Stimulated activated CD8-positive, alpha-beta memory T cell treated with anti-CD3 and anti-CD28 coated beads, Interleukin-4, amount 100 ng/mL, for 24 hours (primary cell): ENCODE data around the gene PGM1.

Experiments used
- DNase-seq: peaks from one replicate; pipeline ENCODE4 v3.0.0-alpha.2; 2020; ENCODE audit warnings: low read depth

PGM1 gene

DNA sequence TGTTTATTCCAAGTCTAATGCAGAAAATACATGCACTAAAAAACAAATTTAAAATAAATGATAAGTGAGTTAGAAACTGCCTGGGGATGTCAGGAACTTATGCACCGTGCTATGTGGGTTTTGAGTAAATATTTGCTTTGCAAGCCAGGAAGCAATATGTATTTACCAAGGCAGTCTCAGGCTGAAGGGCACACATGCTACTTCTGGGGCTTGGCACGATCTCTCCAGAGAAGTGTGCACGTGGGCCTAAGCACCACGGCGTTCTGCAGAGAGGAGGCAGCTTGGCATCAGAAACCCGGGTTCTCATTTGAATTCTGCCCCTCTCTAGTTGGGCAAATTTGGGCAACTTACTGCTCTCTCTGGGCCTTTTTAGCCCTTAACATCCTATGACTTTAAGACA is 108.0 kb downstream of the PGM1 start:
- no peak for DNase-seq

DNA sequence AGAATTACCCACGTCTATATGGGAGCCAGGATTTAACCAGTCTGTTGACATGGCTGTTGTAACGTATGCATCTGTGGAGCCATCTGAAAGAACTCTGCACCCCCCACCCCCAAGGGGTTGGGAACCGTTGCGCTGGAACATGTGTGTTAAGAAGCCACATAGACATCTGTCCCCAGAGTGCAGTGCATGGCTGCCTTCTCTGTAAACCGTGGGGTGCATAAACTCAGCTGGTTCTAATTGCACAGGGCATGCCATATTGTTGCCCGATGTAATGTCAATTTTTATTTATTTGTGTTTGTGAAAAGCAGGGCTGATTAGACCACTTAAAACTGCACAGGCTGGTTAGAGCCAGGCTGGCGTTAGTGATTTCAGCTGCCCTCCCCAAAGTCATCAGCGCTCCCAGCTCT is 110.5 kb downstream of the PGM1 start:
- no peak for DNase-seq

DNA sequence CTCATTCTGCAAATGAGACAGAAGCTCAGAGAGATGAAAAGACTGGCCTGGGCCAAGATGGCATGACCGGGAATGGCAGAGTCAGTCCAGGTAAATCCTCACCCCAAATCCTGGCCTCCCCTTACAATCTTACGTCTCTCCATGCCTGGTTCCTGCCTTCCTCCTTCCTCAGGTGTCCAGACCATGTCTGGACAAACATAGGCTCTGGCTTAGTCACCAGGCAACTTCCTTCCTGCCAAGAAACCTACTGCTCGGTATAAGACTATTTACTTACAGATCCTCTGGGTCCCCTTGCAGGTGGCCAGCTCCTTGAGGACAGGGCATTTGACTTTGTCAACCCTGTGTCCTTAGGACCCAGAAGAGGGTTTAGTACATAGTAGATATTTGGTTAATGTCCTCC is 111.2 kb downstream of the PGM1 start:
- no peak for DNase-seq

DNA sequence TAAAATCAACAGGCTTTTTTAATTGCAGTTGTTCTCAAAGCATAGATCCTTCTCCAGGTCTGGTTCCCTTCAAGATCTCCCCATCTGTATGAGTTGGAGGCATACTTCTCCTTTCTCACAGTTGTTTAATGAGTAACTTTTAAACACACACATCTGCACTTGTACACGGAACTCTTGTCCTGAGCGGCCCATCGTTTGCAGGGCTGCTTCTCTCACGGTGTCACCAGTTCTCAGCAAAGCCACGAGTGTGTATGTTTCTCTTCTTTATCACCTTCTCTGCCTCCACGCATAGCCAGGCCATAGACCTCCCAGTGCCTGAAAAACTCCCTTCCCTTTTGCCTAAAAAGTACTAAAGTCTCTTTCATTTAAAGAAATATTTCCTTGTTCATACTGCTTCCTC is 111.9 kb downstream of the PGM1 start:
- DNase-seq: no peak

DNA sequence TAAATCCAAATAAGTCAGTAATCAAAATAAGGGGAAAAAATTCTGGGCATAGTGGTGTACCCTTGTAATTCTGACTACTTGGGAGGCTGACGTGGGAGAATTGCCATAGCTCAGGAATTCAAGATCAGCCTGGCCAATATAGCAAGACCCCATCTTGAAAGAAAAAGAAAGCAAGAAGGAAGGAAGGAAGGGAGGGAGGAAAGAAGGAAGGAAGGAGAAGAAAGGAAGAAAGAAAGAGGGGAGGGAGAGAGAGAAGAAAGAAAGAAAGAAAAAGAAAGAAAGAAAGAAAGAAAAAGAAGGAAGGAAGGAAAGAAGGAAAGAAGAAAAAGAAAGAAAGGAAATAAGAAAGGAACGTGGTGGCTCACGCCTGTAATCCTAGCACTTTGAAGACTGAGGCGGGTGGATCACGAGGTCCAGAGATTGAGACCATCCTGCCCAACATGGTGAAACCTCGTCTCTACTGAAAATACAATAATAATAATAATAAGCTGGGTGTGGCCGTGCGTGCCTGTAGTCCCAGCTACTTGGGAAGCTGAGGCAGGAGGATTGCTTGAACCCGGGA is 116.1 kb downstream of the PGM1 start:
- no peak for DNase-seq
